ENCODE data around the gene MRPL3. TPM values are rescaled to one million over a fixed set of nuclear protein-coding genes. Genes with fewer than 3 reads are reported as not detected.
"Not testable (repeated sequence)": the region's sequence is repeated elsewhere in the genome, so short reads cannot be mapped to it uniquely, and the experiment has no call there.

Gene MRPL3
- total and polyA plus RNA-seq, 2 donors, result 80.2 to 108 TPM

DNA sequence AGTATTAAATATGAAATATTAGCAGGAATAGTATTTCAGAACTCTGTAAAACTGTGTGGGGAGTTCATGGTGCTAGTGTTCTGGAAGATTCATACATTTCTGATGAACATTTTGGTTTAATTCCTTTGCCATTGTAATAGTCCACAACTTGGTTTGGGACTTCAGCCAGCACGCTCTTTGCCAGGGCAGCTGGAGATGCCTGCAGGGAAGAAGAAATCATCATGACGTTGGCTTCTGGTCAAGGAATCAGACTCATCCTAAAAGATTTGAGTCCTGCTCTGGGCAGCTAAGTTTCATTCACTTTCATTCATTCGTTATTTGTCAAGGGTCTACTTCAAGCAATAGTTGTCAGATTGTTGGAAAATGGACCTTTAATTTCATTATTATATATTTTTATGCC lies 32.4 kb upstream of the MRPL3 start:
- Histone ChIP-seq H3K36me3 (ENCODE audit: insufficient read depth) (no peaks in the 10 kb centered on the region), H3K4me1 (ENCODE audit: insufficient read depth) (no peaks in the 10 kb centered on the region), H3K4me3 (ENCODE audit: low read depth, low read length) (no peak overlapping the region), H3K27ac (ENCODE audit: low read depth) (no peak overlapping the region)
- 59% methylated on average over 3 of the region's 3 CpGs for WGBS
- no peak for DNase-seq (ENCODE audit: extremely low spot score)

DNA sequence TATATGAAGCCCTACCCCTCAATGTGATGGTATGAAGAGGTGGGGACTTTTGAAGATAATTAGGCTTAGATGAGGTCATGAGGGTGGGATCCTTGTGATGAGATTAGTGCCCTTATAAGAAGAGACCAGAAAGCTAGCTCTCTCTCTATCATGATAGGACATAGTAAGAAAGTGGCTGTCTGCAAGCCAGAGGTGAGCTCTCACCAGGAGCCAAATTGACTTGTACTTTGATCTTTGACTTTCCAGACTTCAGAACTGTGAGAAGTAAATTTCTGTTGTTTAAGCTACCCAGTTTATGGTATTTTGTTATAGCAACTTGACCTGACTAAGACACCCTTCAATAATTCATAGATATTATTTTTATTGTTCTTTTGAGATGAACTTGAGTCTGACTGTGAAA lies 29.9 kb upstream of the MRPL3 start:
- no peak overlapping the region for H3K4me3 ChIP-seq (ENCODE audit: low read depth, low read length)
- H3K4me1 ChIP-seq (ENCODE audit: insufficient read depth), result no peaks in the 10 kb centered on the region
- no peaks in the 10 kb centered on the region for H3K36me3 ChIP-seq (ENCODE audit: insufficient read depth)
- H3K27ac ChIP-seq (ENCODE audit: low read depth), result no peak overlapping the region
- no peak for DNase-seq (ENCODE audit: extremely low spot score)

DNA sequence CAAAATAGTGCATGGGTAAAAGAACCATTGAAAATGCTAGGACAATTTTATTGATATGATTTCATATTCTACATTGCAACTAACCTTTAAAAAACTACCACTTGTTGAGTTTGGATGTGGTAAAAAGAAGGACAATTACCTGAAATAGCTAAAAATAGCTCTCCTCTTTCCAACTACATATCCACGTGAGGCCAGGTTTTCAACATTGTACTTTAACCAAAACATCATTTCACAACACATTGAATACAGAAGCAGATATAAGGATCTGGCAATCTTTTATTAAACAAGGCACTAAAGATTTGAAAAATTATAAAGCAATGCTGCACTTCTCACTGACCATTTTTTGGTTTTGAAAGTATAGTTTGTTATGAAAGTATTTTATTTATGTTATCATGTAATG lies 28.1 kb upstream of the MRPL3 start:
- WGBS, result 72% methylated on average over 1 of the region's 1 CpG
- Histone ChIP-seq H3K4me3 (ENCODE audit: low read depth, low read length) (no peak overlapping the region), H3K4me1 (ENCODE audit: insufficient read depth) (no peaks in the 10 kb centered on the region), H3K36me3 (ENCODE audit: insufficient read depth) (no peaks in the 10 kb centered on the region), H3K27ac (ENCODE audit: low read depth) (no peak overlapping the region)
- no peak for DNase-seq (ENCODE audit: extremely low spot score)

DNA sequence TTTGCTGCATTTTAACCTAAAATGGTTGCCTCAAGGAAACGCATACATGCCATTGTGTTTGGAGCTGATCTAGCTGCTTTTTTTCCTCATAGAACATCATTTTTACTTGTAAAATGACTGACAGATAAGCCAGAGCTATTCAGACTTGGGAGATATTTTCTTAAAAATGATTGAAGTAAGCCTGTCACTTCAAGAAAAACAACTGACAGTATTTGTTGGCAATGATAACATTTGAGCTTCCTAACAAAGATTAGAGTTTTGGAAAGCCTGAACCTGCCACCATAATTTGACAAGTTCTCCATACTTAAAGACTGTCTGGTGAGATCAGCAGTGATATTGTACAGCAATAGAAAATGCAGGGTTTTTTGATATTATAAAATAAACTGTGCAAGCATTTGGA lies 27.6 kb upstream of the MRPL3 start:
- Histone ChIP-seq H3K4me3 (ENCODE audit: low read depth, low read length) (no peak overlapping the region), H3K4me1 (ENCODE audit: insufficient read depth) (no peaks in the 10 kb centered on the region), H3K27ac (ENCODE audit: low read depth) (no peak overlapping the region), H3K36me3 (ENCODE audit: insufficient read depth) (no peaks in the 10 kb centered on the region)
- WGBS, result 82% methylated on average over 1 of the region's 1 CpG
- DNase-seq (ENCODE audit: extremely low spot score), result no peak

DNA sequence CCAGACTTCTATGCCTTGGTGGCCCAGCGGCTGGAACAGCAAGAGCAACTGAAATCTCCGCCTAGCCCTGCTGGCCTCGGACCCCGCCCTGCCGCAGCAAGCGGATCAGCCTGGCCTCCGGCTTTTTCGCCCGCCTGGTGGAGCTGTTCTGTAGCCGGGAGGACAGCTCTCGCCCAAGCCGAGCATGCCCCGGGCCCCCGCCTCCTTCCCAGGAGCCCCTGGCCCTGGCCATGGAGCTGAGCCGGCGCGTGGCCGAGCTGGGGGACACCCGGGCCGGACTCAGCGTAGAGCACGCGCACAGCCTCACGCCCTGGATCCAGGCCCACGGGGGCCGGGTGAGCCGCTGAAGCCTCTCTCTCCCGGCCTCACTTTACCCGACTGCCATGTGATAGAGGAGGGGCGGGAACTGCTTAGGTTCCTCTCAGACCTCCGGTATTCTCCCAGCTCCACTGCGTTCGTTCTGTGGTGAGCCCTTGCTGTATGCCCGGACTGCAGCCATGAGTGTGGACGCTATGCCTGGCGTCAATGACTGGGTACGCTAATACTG lies 24.1 kb upstream of the MRPL3 start:
- DNase-seq (ENCODE audit: extremely low spot score), result no peak
- 11% methylated on average over 37 of the region's 37 CpGs for WGBS
- H3K27ac ChIP-seq (ENCODE audit: low read depth), result no peak overlapping the region
- H3K4me3 ChIP-seq (ENCODE audit: low read depth, low read length), result peak overlapping the region; percentile 25
- H3K4me1 ChIP-seq (ENCODE audit: insufficient read depth), result no peaks in the 10 kb centered on the region
- no peaks in the 10 kb centered on the region for H3K36me3 ChIP-seq (ENCODE audit: insufficient read depth)

DNA sequence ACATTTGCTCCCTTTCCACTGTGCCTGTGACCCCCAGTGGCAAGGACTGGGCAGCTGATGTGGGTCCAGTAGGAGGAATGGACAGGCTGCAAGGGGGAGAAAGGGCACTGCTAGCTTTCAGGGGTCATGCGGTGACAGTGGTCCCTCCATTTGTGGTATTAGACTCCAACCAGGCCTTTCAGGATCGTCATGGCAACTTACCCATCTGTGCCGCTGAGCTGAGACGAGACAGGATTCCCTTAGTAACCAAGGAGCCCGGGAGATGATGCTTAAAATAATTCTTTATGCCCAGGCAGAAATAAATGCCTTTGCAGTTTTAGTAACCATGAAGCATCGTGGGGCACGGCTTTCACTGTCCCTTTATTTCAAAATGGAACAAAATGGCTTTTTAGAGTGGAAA lies 15.9 kb upstream of the MRPL3 start:
- Histone ChIP-seq H3K27ac (ENCODE audit: low read depth) (no peak overlapping the region), H3K4me3 (ENCODE audit: low read depth, low read length) (no peak overlapping the region), H3K36me3 (ENCODE audit: insufficient read depth) (no peaks in the 10 kb centered on the region), H3K4me1 (ENCODE audit: insufficient read depth) (no peaks in the 10 kb centered on the region)
- WGBS, result 74% methylated on average over 7 of the region's 7 CpGs
- DNase-seq (ENCODE audit: extremely low spot score), result no peak

DNA sequence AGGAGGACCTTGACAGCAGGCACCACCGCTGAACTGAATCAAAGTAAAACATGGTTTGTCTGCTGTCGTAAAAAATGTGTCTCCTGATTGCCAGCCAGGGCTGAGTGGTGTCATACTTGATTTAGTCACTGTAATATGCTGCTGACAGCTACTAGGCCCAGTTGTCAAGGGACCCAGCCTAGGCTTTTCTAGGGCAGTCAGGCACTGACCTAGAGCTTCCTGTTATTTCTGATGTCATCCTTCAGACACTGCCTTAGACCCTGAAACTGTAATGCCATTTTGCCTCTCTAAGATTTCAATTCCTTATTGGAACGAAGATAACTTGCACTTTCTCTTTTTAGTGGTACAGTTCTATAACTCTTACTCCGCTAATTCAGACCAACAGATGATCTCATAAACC lies 2.6 kb upstream of the MRPL3 start:
- Histone ChIP-seq H3K36me3 (ENCODE audit: insufficient read depth) (no peaks in the 10 kb centered on the region), H3K4me1 (ENCODE audit: insufficient read depth) (no peaks in the 10 kb centered on the region), H3K4me3 (ENCODE audit: low read depth, low read length) (no peak overlapping the region), H3K27ac (ENCODE audit: low read depth) (no peak overlapping the region)
- WGBS, result 75% methylated on average over 4 of the region's 4 CpGs
- DNase-seq (ENCODE audit: extremely low spot score), result no peak

DNA sequence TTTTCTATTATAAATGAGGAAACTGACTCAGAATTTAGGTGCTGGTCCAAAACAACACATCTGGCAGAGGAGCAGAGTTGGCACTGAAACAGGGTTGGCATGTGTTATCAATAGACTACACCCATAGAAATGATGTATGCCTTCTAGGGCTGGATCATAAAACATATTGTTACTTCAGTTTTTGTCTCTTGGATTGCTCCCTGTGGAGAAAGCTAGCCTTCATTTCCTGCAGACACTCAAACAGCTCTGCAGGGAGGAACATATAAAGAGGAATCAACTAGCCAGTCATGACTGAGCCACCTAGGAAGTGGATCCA lies 507 bp upstream of the MRPL3 start:
- H3K36me3 ChIP-seq (ENCODE audit: insufficient read depth), result peaks cover 4% of the 10 kb centered on the region
- peak overlapping the region; percentile 93 for H3K4me3 ChIP-seq (ENCODE audit: low read depth, low read length)
- no peak overlapping the region for H3K27ac ChIP-seq (ENCODE audit: low read depth)
- DNase-seq (ENCODE audit: extremely low spot score), result no peak
- no peaks in the 10 kb centered on the region for H3K4me1 ChIP-seq (ENCODE audit: insufficient read depth)

DNA sequence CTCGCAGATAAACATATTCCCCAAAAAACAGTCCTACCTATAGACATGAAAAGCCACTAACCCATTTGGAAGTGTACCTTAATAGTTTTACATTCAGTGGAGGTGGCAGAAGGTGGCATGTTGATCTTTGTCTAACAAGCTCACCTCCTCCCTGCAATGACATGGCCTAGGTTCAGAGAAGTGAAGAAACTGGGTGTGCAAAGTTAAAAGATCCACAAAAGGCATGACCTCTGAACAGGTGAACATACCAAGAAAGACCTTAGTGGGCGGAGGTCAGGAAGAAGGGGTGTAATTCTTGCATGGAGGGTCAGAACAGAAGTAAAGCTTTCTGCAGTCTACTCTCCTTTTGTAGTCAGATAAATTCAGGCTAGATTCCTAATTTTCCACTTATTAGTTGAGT lies 822 bp downstream of the MRPL3 start:
- DNase-seq (ENCODE audit: extremely low spot score), result no peak
- WGBS, result 44% methylated on average over 2 of the region's 2 CpGs
- H3K4me1 ChIP-seq (ENCODE audit: insufficient read depth), result no peaks in the 10 kb centered on the region
- no peak overlapping the region for H3K27ac ChIP-seq (ENCODE audit: low read depth)
- H3K4me3 ChIP-seq (ENCODE audit: low read depth, low read length), result peak overlapping the region; percentile 93
- H3K36me3 ChIP-seq (ENCODE audit: insufficient read depth), result peaks cover 4% of the 10 kb centered on the region

DNA sequence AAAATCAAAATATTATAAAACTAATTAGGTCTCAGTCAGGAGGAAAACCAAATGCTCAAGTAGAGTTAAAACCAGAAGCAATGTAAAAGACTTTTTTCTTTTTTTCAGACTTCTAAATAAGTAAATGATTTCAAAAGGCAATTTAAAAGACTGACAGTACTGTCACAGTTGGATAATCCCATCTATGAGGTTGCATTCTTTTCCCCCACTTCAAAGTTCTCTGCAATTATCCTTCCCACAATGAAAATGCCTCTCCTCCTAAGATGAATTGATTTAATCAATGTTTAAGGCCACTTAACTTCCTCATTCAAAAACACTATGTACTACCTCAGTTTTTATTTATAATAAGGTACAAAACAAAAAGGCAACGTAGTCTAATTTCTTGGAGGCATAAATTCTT lies 8.1 kb downstream of the MRPL3 start:
- H3K27ac ChIP-seq (ENCODE audit: low read depth), result no peak overlapping the region
- no peak for DNase-seq (ENCODE audit: extremely low spot score)
- H3K4me3 ChIP-seq (ENCODE audit: low read depth, low read length), result no peak overlapping the region
- H3K36me3 ChIP-seq (ENCODE audit: insufficient read depth), result peaks cover 4% of the 10 kb centered on the region
- 88% methylated on average over 1 of the region's 1 CpG for WGBS
- H3K4me1 ChIP-seq (ENCODE audit: insufficient read depth), result no peaks in the 10 kb centered on the region

DNA sequence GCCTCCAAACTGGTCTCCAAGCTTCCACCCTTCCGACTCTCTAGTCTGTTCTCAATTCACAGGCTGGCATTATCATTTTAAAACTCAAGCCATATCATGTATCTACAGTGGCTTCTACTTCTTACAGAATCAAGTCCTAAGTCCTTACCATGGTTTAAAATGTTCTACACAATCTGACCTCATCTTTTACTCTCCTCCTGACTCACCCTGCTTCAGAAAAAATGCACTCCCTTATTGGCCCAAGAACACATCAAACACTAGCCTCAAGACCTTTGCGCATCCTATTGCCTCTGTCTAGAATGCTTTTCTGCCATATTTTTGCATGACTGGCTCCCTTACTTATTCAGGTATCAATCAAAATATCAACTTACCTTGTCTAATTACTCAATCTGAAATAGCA lies 11.0 kb downstream of the MRPL3 start:
- Histone ChIP-seq H3K36me3 (ENCODE audit: insufficient read depth) (no peaks in the 10 kb centered on the region), H3K4me3 (ENCODE audit: low read depth, low read length) (no peak overlapping the region), H3K4me1 (ENCODE audit: insufficient read depth) (no peaks in the 10 kb centered on the region), H3K27ac (ENCODE audit: low read depth) (no peak overlapping the region)
- no peak for DNase-seq (ENCODE audit: extremely low spot score)
- 98% methylated on average over 2 of the region's 2 CpGs for WGBS

DNA sequence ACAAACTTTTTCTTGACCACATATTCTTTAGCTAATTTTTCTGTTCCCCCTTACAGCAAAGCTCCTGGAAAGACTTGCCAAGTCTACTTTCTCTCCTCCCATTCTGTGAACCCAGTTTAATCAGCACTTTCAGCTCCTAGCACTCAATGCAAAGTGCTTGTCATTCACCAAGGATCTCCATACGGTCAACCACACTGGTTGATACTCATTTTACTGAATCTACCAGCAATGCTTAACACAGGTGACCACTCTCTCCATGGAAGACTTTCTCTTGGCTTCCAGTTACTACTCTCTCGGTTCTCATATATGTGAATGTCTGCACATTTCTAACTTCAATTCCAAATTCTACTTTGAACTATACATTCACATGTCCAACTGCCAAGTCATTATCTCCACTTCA lies 11.7 kb downstream of the MRPL3 start:
- H3K36me3 ChIP-seq (ENCODE audit: insufficient read depth), result no peaks in the 10 kb centered on the region
- no peak for DNase-seq (ENCODE audit: extremely low spot score)
- 90% methylated on average over 2 of the region's 2 CpGs for WGBS
- no peak overlapping the region for H3K4me3 ChIP-seq (ENCODE audit: low read depth, low read length)
- no peak overlapping the region for H3K27ac ChIP-seq (ENCODE audit: low read depth)
- no peaks in the 10 kb centered on the region for H3K4me1 ChIP-seq (ENCODE audit: insufficient read depth)

DNA sequence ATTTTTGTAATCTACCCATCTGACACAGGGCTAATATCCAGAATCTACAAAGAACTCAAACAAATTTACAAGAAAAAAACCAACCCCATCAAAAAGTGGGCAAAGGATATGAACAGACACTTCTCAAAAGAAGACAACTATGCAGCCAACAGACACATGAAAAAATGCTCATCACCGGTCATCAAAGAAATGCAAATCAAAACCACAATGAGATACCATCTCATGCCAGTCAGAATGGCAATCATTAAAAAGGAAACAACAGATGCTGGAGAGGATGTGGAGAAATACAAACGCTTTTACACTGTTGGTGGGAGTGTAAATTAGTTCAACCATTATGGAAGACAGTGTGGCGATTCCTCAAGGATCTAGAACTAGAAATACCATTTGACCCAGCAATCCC lies 16.2 kb downstream of the MRPL3 start:
- H3K4me1 ChIP-seq (ENCODE audit: insufficient read depth); H3K27ac ChIP-seq (ENCODE audit: low read depth); H3K36me3 ChIP-seq (ENCODE audit: insufficient read depth); H3K4me3 ChIP-seq (ENCODE audit: low read depth, low read length); DNase-seq (ENCODE audit: extremely low spot score): not testable (repeated sequence)
- WGBS, result 90% methylated on average over 3 of the region's 3 CpGs

DNA sequence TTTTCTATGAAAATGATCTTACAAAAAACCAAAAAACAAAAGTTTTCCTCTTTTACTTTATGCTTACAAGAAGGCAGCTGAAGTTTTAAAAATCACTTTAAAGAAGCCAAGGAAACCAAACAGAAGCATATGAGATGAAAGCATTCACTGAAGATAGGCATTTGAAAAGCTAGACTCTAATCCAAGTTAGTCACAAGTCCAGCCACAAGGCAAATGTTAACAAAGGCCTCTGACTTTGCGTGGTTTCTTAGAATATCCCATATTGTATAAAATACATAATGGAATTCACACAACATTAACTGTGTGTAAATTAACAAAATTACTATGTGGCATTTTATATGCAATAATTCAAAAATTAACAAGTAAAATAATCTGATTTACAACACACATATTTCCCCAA lies 17.7 kb downstream of the MRPL3 start:
- Histone ChIP-seq H3K27ac (ENCODE audit: low read depth) (no peak overlapping the region), H3K4me3 (ENCODE audit: low read depth, low read length) (no peak overlapping the region), H3K4me1 (ENCODE audit: insufficient read depth) (no peaks in the 10 kb centered on the region), H3K36me3 (ENCODE audit: insufficient read depth) (no peaks in the 10 kb centered on the region)
- DNase-seq (ENCODE audit: extremely low spot score), result no peak
- WGBS, result 77% methylated on average over 1 of the region's 1 CpG

DNA sequence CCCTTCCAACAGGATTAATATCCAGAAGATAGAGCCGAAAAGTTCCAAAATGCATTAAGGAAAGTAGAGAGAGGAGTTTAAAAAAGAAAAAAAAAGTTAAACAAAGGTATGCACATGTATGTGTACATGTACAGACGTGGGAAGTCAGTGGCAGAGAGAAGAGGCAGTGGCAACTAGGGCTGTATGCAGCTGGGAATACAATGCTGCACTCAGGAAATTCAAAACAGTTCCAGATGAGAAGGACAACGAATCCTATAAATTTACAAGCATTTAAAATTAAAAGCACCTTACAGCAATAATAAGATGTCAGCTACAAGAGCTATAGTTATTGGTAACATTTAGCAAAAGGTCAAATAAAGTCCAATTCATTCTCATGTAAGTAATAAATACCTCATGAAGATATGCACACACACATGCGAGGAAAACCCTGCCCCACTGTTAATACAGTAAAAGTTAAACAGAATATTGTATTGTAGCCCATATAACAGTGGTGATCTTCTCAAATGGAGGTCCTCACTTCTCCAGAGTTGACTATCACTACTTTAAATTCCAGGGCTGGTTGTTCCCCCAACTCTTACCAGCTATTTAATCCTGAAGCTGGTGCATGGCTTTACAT lies 18.2 kb downstream of the MRPL3 start:
- H3K36me3 ChIP-seq (ENCODE audit: insufficient read depth), result no peaks in the 10 kb centered on the region
- H3K4me1 ChIP-seq (ENCODE audit: insufficient read depth), result no peaks in the 10 kb centered on the region
- H3K4me3 ChIP-seq (ENCODE audit: low read depth, low read length), result no peak overlapping the region
- DNase-seq (ENCODE audit: extremely low spot score), result no peak
- 74% methylated on average over 4 of the region's 4 CpGs for WGBS
- no peak overlapping the region for H3K27ac ChIP-seq (ENCODE audit: low read depth)

Measured in urinary bladder (tissue), 4 donors.